Chondrocyte (in vitro differentiated cells): ENCODE data around the gene MRE11. TPM values are rescaled to one million over a fixed set of nuclear protein-coding genes. Genes with fewer than 3 reads are reported as not detected.

Source experiments
- DNase-seq: peaks from one replicate; pipeline ENCODE4 v3.0.0; 2021; ENCODE audit warnings: mixed read lengths, low spot score
- H3K27ac Mint-ChIP-seq: one replicate; pipeline ENCODE4 v1.8.0; 2021; ENCODE audit warnings: mild to moderate bottlenecking, moderate library complexity, mixed read lengths; ENCODE audit not compliant: unreplicated experiment
- H3K27me3 Mint-ChIP-seq: 2 replicates; pipeline ENCODE4 v1.8.0; 2021; ENCODE audit warnings: low read depth, mixed read lengths
- H3K36me3 Mint-ChIP-seq: 2 replicates; pipeline ENCODE4 v1.8.0; 2021; ENCODE audit warnings: low read depth, mixed read lengths
- H3K4me1 Mint-ChIP-seq: 2 replicates; pipeline ENCODE4 v1.8.0; 2021; ENCODE audit warnings: low read depth, mild to moderate bottlenecking, mixed read lengths
- H3K4me3 Mint-ChIP-seq: one replicate; pipeline ENCODE4 v1.8.0; 2021; ENCODE audit warnings: mild to moderate bottlenecking, moderate library complexity, mixed read lengths; ENCODE audit not compliant: unreplicated experiment
- H3K9me3 Mint-ChIP-seq: 2 replicates; pipeline ENCODE4 v1.8.0; 2021; ENCODE audit warnings: low read depth, mixed read lengths
- total RNA-seq: library from RNA; stranded (reverse); gene quantifications from 3 replicates; pipeline ENCODE4 v1.2.1, GENCODE V29; 2021
- TF ChIP-seq, protein P1 (sequence below): fragments of 200-600 bp; sonication (generic); IDR thresholded peaks from 2 replicates; pipeline ENCODE4 v1.5.0; 2021; ENCODE audit warnings: antibody characterized with exemption, mild to moderate bottlenecking, moderate library complexity

MRE11 gene
- total RNA-seq, 1 donor from 2014 or later: 13.7 TPM

DNA sequence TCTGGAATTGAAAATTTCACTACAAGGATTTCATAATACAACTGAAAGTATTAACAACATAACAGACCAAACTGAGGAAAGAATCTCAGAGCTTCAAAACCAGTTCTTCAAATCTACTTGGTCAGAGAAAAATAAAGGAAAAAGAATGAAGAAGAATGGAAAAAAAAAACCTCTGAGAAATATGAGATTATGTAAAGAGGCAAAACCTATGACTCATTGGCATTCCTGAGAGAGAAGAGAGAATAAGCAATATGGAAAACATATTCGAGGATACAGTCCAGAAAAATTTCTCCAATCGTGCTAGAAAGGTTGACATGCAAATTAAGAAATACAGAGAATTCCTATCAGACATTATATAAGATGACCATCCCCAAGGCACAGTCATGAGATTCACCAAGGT is 69.0 kb downstream of the MRE11 start:
- no peak overlapping the region for H3K27ac Mint-ChIP-seq
- TF ChIP-seq, protein P1, sequence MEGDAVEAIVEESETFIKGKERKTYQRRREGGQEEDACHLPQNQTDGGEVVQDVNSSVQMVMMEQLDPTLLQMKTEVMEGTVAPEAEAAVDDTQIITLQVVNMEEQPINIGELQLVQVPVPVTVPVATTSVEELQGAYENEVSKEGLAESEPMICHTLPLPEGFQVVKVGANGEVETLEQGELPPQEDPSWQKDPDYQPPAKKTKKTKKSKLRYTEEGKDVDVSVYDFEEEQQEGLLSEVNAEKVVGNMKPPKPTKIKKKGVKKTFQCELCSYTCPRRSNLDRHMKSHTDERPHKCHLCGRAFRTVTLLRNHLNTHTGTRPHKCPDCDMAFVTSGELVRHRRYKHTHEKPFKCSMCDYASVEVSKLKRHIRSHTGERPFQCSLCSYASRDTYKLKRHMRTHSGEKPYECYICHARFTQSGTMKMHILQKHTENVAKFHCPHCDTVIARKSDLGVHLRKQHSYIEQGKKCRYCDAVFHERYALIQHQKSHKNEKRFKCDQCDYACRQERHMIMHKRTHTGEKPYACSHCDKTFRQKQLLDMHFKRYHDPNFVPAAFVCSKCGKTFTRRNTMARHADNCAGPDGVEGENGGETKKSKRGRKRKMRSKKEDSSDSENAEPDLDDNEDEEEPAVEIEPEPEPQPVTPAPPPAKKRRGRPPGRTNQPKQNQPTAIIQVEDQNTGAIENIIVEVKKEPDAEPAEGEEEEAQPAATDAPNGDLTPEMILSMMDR: no peak
- H3K4me3 Mint-ChIP-seq: no peak overlapping the region
- H3K4me1 Mint-ChIP-seq: peaks cover 13% of the 10 kb centered on the region
- peaks cover 22% of the 10 kb centered on the region for H3K9me3 Mint-ChIP-seq
- no peak for DNase-seq
- no peaks in the 10 kb centered on the region for H3K27me3 Mint-ChIP-seq
- peaks cover 38% of the 10 kb centered on the region for H3K36me3 Mint-ChIP-seq

DNA sequence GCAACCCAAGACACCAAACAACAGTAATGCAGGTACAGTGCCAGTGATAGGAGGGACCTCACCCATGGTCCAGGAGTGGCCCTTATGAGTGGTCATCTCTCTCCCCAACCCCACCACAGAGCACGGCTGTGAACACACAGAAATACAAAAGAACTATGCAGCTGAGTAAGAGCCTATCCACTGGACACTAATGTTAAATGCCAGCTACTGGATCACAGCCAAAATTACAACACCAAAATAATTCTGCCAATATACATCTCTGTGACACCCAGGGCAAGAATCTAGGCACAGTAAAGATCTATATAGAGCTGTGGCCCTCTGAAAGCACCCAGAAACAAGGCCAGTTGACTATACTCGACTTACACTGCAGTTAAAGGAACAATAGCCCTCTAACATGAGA is 69.6 kb downstream of the MRE11 start:
- peaks cover 22% of the 10 kb centered on the region for H3K9me3 Mint-ChIP-seq
- peaks cover 35% of the 10 kb centered on the region for H3K36me3 Mint-ChIP-seq
- no peak for DNase-seq
- H3K27ac Mint-ChIP-seq: no peak overlapping the region
- H3K4me3 Mint-ChIP-seq: no peak overlapping the region
- TF ChIP-seq, protein P1: no peak
- peaks cover 13% of the 10 kb centered on the region for H3K4me1 Mint-ChIP-seq
- H3K27me3 Mint-ChIP-seq: no peaks in the 10 kb centered on the region

DNA sequence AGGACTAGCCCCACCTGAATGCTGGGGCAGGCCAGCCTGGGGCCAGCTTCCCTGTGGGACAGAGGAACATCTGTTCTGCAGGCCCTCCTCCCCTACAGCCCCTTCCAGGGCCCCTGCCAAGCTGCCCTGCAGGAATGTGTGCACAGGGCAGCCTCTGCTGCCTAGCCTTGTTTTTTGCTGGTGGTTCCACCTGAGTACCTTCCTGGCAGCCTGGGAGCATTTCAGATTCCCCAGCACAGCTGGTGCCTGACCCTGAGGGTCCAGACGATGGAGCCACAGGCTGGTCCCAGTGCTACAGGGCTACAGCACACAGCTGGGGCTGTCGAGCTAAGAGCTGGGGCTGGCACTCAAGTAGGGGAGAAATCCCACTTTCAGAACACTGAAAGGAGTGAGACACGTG is 70.1 kb downstream of the MRE11 start:
- DNase-seq: no peak
- H3K4me1 Mint-ChIP-seq: peaks cover 13% of the 10 kb centered on the region
- H3K27ac Mint-ChIP-seq: no peak overlapping the region
- H3K9me3 Mint-ChIP-seq: peaks cover 19% of the 10 kb centered on the region
- TF ChIP-seq, protein P1: no peak
- peaks cover 30% of the 10 kb centered on the region for H3K36me3 Mint-ChIP-seq
- H3K4me3 Mint-ChIP-seq: no peak overlapping the region
- no peaks in the 10 kb centered on the region for H3K27me3 Mint-ChIP-seq

DNA sequence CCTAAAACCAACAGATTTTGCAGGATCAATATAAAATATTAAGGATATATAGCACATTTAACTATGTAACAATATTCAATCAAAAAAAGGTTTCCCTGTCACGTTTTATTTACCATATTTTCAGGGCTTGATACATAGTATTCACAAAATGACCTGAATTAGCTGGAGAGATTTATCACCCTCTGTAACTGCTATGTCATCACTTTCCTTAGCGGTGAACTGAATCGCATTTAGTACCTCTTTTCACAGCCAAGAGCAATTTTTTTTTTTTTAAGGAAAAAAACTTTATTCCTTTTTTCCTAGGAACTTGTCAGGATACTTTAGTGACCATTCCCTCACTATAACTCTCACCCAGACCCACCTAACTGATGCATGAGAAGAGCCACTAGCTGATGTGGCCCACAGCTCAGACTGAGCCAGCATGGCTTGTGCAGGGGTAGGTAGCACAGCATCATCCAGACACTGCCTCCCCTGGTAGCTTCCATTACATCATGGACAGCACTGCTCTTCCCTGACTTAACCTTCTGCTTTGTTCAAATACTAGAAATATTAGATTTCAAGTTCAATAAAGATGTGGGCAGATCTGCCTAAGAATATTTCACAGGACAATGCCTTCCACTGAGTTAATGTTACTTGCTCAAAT is 75.4 kb downstream of the MRE11 start:
- Mint-ChIP-seq H3K36me3 (peaks cover 8% of the 10 kb centered on the region), H3K27ac (no peak overlapping the region), H3K4me1 (no peaks in the 10 kb centered on the region), H3K9me3 (no peaks in the 10 kb centered on the region), H3K27me3 (no peaks in the 10 kb centered on the region), H3K4me3 (no peak overlapping the region)
- TF ChIP-seq, protein P1: no peak
- DNase-seq: no peak

DNA sequence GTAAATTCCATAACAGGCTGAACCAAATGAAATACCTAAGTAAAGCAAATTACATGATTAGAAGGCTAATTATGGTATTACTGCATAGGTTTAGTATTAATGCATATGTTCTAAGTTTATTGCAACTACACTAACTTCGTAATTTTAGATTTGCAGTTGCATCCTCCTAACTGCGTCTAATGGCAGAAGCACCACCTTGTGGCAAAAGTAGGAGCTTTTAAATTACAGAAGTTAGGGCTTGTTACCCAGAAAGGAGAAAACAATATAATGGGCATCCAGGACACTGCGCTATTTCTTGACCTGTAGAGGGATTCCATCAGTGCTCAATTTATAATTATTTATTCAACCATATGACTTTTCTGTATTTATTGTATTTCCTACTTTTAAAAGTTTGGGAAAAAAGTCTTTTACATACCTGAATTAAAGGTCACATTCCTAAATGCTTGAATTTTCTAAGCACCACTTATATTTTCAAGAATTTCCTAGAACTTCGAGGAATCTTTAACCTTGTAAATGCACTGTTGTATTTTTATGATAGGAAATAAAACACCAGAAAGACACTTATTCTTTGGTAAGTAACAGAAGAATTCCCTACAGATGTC is 76.2 kb downstream of the MRE11 start:
- H3K36me3 Mint-ChIP-seq: peaks cover 9% of the 10 kb centered on the region
- no peak overlapping the region for H3K4me3 Mint-ChIP-seq
- H3K9me3 Mint-ChIP-seq: no peaks in the 10 kb centered on the region
- DNase-seq: no peak
- H3K4me1 Mint-ChIP-seq: no peaks in the 10 kb centered on the region
- TF ChIP-seq, protein P1: peak; percentile 87
- H3K27ac Mint-ChIP-seq: no peak overlapping the region
- no peaks in the 10 kb centered on the region for H3K27me3 Mint-ChIP-seq
